Stimulated activated CD4-positive, alpha-beta T cell treated with anti-CD3 and anti-CD28 coated beads, TNF-alpha, amount 100 ng/mL, for 1 hour (primary cell): ENCODE data around the gene TNS3.

Experiments used
- DNase-seq, 3 donors: peaks; one replicate each; pipeline ENCODE4 v3.0.0-alpha.2; 2020; ENCODE audit warnings: low read depth in 3 of 3, low spot score in 1 of 3

Gene TNS3

DNA sequence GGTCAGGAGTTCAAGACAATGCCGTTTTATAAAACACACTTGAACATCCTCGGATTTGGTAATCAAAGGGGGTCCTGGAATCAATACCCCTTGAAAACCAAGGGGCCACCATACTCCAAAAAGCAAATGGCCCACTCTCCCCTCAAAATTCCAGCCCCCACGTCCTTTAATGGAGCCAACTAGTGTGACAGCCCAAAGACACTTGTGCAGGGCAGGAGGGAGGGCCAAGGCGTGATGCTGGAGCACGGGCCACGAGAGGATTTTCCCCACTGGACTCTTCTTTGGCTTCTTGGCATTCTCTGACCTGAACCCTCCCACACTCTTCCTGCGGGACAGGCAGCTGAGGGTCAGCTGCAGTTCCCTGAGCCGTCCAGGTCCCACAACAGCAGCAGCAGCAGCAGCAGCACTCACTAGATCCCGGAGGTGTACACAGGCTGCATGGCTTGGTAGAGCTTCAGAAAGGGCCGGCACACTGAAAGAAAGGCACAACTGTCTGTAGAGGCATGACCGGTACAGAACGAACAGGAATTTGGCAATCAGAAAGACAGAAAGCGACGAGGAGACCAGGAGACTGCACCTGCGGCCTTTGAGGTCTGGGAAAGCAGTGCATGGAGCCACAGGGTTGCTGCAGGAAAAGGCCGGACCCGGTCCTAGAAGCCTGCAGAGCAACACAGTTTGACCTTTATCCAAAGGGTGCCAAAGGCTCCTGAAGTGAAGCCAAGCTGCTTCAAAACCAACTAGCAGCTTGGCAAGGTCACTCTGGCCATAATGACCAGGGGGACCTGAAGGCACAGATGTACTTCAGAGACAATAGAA lies 168.2 kb downstream of the TNS3 start:
- DNase-seq, result no peak

DNA sequence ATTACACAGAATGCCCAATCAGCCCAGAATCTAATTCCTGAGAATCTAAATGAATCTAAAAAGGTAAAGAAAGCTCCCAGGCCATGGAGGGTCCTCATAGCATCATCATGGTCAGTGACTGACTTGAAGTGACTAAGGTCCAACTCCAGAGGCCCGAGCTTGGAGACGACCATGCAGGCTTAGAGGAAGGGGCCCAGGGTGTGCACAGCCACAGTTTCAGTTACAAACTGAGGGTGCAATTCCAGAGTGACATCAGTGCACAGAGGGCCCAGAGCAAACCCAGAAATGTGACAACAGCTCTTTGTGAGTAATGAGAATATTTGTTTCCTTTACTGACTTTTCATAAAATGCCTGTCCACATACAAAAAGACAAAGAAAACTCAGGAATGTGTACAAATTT lies 170.0 kb downstream of the TNS3 start:
- DNase-seq, result no peak

DNA sequence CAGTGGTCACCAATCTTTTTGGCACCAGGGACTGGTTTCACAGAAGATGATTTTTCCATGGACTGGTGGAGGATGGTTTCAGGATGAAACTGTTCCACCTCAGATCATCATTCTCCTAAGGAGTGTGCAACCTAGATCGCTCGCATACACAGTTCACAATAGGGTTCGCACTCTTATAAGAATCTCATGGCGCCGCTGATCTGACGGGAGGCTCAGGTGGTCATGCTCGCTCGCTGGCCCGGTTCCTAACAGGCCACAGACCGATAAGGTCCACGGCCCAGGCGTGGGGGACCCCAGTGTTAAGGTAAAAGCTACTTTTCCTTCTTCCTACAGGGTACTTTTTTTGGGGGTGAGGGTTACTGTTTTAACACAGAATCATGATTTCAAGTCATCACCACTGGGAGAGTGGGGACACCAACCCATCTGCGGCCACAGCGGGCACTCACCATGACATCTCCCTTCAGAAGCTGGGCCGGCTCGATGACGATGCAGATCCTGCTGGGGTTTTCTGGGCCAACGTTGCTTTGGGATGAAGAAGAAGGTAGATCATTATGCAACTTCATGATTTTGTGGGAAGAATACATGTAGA lies 170.5 kb downstream of the TNS3 start:
- DNase-seq, result no peak

DNA sequence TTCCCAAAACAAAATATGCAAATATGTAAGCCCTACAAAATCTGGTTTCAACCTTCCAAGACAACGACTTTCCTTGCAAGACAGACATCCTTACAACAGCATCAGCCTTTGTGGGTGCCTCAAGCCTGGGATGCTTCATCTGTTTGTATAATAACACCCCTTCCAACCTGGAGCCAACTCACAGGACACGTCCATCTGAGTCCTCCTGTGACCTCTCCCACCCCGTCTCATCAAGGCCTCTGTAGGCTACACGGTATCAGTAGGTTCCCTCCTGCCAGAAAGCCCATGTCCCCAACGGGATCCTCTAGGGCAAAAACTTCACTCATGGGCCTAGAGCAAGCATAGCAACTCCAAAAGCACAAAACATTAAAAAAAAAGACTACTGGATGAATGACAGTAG lies 173.2 kb downstream of the TNS3 start:
- no peak for DNase-seq

DNA sequence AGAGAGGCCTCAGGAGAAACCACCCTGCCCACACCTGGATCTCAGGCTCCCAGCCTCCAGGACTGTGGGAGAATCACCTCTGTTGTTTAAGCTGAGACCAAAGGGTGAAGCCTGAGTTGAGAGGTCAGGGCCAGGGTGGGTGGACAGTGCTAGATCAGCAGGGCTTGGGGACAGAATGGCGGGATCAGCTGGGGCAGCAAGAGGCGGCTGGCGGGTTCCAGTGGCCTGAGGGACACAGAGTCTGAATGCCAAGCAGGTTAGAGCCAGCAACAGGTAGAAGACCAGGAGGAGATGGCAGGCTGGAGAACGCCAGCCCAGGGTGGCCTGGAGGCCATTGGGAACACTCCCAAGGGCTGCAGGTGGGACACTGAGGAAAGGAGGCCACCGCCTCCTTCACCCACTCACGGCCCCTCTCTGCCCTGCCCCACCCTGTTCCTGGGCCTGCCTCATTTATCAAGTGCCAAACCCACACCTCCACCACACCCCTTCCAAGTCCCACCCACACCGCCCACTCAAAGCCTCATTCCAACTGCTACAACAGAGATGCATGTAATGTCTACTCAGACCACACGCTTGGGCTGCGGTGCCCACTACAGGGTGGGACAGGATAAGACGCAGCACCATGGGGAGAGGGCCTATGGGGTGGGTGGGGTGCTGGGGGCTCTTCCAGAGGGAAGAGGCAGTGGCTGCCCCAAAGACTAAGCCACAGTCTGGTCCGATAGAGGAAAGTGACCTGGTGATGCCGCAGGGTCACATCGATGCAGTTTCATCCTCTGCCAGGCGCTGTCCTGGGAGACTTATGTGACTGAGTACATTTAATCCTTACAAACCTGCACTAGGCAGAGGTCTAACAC lies 173.9 kb downstream of the TNS3 start:
- DNase-seq, result no peak

DNA sequence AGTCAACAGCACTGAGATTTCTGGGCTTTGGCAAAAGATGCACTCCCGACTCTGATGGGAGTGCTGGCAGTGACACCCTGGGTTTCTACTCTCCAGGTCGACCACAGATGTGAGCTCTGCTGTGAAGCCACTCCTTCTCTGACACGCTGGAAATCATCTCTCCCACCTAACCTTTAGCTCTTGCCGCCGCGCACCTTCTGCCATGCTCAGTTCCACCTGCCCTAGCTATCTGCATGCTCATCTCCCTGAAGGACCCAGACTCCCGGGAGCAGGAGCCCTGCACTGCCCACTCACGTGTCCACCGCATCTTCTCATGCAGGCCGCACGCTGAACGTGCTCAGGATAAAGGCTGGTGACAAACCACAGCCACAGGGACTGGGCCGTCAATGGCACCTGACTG lies 174.8 kb downstream of the TNS3 start:
- DNase-seq, result no peak

DNA sequence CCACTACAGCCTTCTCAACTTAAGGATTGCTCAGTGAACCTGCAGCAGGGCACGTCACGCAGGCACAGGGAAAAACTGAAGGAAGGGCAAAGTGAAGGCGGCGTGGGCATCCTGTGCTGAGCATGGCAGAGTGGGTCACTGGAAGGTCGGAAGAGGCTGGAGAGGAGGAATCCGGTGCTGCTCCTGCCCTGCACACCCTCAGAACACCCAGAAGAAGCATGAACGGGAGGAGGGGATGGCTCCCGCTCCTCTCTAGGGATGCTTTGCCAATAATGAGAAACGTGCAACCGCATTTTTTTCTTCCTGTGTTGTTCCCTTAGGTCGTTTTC lies 175.1 kb downstream of the TNS3 start:
- no peak for DNase-seq

DNA sequence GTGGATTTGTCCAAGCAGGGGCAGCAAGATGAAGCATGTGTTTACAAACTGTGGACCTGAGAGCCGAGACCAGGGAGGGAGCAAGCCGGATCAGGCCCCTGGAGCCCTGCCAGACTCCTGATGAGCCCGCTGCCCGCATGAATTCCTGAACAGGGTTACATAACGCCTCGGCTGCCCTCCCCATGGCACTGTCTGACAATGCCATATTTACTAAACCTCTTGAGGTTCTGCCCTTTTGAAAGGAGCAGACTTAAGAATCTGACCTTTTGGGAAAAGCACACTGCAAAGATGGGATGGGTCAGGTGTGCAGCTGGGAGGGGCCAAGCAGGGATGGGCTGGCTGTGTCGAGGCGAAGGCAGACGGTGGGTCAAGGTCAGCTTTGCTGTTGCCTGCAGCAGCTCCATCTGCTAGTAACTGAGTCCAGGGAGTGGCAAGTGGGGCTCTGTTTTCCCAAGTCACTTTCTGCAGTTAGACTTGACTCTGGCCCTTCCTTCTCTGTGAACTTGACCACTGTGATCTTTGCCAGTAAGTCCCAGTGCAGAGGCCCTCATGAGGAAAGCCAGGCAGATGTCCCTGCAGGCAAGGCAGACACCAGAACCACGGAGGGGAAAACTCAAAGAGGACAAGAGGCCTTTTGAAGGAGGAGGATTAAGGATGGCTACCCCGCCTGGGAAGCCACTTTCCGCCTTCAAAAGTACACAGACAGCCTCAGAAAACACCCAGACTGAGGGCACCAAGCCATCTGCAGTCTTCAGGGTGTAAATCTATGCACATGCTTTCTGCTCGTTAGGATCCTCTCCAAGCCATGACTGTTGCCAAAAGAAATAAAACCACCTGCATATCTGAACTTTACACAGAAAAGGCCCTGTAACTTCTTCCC lies 175.8 kb downstream of the TNS3 start:
- no peak for DNase-seq

DNA sequence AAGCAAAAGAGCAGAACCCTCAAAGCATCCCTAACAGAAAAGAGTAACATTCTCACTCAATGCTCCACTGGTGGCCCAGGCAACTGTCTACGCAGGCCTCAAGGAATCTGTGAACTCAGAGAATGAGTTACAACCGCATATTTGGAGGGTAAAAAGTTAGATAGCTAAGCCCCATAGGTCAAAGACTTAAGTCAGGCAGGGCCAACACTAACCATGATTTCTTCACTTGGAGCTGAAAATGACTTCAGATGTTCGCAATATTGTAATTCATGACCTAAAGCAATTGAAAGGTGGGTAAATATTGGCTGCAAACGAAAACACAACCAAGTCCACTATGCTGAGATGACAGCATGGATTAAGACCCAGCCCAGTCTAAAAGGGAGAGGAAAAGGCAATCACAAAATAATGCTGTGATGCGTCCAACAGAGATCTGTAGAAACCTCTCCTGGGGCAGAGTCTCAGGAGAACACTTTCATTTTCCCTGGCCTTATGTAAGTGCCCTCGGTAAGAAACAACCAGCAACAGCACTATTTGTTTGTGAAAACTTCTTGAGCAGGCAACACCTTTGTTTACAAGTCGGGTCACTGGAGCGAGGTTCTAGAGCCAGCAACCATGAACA lies 176.5 kb downstream of the TNS3 start:
- no peak for DNase-seq

DNA sequence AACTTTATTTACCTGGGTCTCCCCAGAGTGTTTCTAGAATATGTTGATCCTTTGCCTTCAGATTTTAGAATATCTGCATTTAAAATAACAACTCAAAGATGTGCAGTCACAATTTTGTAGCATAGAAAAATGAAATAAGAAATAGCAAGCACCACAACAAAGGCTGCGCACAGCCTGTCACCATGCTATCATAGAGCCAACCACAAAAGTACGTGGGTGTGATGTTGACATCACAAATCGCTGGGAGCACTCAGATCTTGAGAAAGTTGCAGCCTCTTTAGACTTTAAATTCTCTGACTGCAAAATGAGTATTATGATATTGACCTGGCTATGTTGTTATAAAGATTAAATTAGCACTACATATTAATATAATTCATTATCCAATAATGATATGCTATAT lies 177.9 kb downstream of the TNS3 start:
- DNase-seq, result no peak

DNA sequence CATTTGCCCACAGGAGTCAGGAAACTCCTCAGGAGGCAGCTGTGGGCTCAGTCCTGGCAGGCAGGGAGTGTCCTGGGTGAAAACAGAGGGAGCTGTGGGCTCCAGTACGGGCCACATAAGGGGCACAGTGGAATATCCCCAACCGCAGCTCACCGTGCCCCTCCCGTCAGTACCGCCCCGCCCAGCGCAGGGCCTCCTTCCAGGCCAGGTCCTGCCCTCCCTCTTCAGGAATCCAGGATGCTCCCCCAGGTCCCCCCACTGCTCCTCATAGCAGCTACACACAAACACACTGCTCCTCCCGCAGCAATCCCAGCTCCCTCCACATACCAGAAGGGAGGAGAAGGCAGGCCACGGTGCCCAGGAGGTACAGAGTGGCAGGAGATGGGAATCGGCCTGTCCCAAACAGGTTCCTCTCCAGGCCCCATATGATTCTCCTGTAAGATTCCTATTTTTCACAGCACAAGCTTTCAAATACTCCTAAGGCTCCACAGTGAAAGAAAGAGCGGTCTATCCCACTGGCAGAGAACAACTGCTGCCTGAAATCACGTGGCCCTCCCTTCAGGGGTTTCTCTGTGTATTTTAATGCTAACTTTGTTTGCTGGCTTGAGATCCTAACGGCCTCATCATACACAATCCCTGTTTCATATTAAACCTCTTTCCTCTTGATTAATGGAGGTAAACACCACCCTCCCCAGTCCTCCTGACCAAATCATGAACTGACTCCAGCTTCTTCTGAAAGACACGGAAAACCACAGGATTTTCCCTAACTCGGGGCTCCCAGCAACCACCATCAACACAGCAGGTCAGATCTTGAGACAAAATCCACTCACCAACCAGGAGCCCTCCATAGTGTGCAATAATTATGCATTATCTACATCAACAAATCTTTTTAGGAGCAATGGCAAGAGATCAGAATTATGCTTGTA lies 178.7 kb downstream of the TNS3 start:
- no peak for DNase-seq

DNA sequence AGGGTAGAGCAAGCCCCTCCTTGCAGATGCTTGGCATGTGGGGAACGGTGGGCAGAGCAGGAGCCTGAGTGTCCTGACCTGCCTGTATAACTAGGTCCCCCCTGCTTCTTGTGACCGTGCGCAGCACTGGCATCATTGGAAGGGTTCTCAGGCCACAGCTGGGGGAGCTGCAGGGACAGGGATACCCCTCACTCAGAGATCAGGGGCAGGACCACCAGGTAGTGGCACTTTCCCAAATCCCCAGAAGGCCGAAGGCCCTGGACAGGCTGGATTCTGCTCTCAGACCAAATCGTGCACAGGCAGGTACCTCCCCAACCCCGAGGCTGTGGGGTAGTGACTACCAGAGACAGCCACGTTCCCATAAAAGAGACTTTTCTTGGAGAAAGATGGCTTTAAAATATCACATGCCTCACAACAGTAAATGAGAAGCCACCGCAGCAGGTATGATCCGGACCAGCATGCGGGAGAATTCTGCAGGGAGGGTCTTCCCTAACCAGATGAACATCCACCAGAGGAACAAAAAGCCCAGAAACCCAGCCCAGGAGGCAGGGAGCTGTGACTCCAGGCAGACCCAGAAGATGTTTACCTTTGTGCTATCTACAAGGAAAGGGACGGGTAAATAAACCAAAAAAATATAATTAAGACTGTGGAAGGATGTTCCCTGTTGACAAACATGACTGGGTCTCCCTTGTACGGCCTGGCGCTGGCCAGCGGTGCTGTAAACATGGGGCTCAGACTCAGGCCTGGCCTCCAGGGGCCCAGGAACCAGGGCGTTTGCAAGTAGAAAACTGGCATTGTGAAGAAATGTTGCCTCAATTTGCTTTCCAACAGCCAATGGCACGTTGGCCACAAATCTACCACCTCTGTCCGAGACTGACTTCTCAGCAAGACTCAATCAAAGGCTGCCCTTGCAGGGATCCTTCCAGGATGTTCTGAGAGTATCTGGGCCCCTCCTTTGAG lies 180.0 kb downstream of the TNS3 start:
- no peak for DNase-seq

DNA sequence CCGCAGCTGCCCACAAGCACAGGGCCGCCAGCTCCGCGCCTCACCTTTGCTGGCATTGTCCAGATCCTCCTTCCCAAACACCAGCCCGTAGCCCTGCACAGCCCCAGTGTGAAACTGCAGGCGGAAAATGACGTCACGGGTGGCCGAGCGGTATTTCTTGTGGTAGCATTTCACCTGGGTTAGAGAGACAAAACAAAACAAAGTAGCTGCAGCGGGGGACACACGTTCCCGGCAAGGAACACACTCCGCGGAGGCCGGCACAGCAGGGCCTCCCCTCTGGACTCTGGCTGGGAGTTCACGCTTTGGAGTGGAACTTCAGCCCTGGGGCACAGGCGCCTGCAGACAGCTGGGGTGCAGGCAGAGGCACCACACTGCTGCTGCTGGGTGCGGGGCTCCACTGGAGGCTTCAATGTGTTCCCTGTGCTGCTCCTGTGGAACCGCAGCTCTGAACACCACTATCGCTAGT lies 181.1 kb downstream of the TNS3 start:
- no peak for DNase-seq

DNA sequence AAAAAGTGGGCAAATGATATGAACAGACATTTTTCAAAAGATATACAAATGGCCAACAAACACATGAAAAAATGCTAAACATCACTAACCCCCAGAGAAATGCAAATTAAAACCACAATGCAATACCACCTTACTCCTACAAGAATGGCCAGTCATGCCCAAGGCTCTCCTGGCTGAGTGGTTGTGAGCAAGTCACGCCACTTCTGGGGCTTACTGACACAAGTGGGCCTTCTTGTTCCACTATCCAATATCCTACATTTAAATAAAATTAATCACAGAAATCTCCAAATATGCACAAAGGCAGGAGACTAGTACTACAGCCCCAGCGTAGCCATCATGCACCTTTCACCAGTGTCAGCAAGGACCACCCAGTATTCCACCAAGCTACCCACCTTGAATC lies 181.9 kb downstream of the TNS3 start:
- DNase-seq, result no peak

DNA sequence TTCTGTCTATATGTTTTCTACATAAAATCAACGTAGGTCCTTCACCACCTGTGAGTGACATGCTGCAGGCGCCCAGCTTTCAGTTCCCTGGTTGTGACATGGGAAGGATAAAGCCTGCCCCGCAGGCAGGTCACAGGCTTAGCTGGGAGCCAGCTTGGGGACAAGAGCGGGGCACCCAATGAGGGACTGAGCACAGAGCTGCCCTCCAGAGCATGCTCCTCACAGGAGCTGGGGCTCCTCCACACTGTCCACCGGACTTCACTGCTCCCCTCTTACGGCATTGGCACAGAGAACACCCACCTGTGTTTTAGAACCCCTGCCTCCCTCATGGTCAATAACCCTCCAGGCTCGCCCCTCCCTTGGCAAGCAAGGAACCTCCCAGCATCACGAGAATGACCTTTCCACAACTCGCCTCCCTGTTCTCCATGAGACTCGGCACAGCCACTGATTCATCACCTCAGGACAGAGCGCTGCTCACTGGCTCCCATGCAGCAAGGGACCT lies 187.1 kb downstream of the TNS3 start:
- no peak for DNase-seq

DNA sequence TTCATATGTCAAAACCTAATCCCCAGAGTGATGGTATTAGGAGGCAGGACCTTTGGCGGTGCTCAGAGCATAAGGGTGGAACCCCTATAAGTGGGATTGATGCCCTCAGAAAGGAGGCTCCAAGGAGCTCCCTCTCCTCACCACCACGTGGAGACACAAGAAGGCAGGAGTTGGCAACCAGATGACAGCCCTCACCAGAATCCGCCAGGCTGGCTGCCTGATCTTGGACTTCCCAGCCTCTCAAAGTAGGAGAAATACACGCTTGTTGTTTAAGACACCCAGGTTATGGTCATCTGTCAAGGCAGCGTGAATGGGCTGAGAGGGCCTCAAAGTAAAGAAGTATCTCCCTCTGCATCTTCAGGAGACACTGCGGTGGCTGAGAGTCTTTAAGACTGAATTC lies 187.7 kb downstream of the TNS3 start:
- DNase-seq, result no peak

DNA sequence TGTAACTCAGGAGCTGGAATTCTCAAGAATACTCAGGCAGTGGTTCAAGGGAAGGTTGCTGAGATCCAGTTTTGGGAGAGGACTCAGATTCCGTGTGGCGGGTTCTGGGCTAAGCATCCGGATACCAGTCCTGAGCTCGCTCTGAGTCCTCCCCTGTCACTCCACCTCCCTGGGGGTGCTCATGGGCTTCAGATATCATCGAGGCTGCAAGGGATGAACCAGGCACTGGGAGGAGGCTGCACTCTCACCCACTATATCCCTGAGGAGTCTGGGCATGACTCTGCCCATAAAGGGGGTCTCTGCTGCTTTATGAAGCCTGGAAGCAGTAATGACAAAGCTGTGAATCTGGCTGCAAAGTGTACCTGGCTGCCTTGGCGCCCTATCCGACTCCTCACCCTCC lies 188.5 kb downstream of the TNS3 start:
- DNase-seq, result no peak

DNA sequence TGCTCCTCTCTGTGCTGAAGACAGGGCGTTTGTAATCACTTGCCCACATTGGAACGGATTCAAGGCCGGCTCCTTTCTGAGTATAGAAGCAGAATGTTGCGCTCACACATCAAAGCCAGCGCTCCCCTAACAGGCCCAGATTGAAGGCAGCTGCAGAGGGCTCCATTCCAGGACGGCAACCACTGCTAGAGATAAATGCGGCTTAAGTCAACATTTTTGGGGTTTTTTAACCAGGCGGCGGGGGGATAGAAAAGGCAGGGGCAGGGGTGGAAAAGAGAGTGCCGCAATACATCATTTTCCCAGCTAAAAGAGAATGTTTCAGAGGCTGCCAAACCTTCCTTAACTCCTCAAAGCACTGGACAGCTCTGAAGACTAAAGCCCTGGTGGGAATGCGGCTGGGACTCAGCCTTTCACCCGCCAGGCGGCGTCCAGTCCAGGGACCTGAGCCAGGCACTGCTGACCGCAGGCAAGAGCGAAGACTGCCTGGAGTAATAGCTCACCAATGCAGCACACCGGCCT lies 189.6 kb downstream of the TNS3 start:
- DNase-seq, result no peak
